Endothelial cell of umbilical vein (primary cell): ENCODE data around the gene PACS1. TPM values are rescaled to one million over a fixed set of nuclear protein-coding genes. Genes with fewer than 3 reads are reported as not detected.

Experiments used
- BruUV-seq: library from RNA; stranded (reverse); fragments of 400-500 nt; replicated peaks from 2 replicates; lab custom pipeline; 2021; lab: Mats Ljungman, UMichigan
- CTCF ChIA-PET: fragments of 300-600, 350-600 bp; sonication (Branson Sonifier 250); formaldehyde crosslinking; loops from one replicate; lab custom pipeline; 2021; ENCODE audit warnings: antibody characterized with exemption, inconsistent platforms; lab: Charles Lee
- POLR2A ChIA-PET: fragments of 300-600, 350-600 bp; sonication (Branson Sonifier 250); formaldehyde crosslinking; loops from one replicate; lab custom pipeline; 2021; ENCODE audit warnings: antibody characterized with exemption, inconsistent platforms; lab: Charles Lee
- DNase-seq: peaks from one replicate; pipeline ENCODE4 v3.0.0-alpha.2; 2011; ENCODE audit warnings: low read depth, low spot score
- FAIRE-seq: peaks from 2 replicates; lab custom pipeline; 2011; peaks lifted over from hg19 to GRCh38; lab: Jason Lieb, UNC
- H2AFZ ChIP-seq: 2 replicates; pipeline ENCODE4 v1.6.0; 2012; ENCODE audit warnings: low read depth, low read length, control low read depth, inconsistent platforms
- H3K27ac ChIP-seq: 2 replicates; pipeline ENCODE4 v1.5.1; 2011; ENCODE audit warnings: low read depth, mild to moderate bottlenecking, control low read depth, low read length, moderate library complexity; ENCODE audit not compliant: insufficient read depth
- H3K27me3 ChIP-seq, 2 experiments: 2 replicates each; pipeline versions ENCODE4 v1.6.0 to v1.6.1; 2011; ENCODE audit warnings: low read length in 2 of 2, mixed read lengths in 1 of 2; ENCODE audit not compliant: control insufficient read depth in 2 of 2, insufficient read depth in 2 of 2
- H3K36me3 ChIP-seq, 2 experiments: 2 replicates in 1 of 2; 3 replicates in 1 of 2; pipeline ENCODE4 v1.5.1; 2011; ENCODE audit warnings: low read length in 2 of 2, mild to moderate bottlenecking in 1 of 2, moderate library complexity in 1 of 2; ENCODE audit not compliant: control insufficient read depth in 2 of 2, insufficient read depth in 2 of 2; ENCODE audit errors: extremely low read depth in 1 of 2
- H3K4me1 ChIP-seq: 3 replicates; pipeline ENCODE4 v1.5.1; 2011; ENCODE audit warnings: mild to moderate bottlenecking, low read length; ENCODE audit not compliant: control insufficient read depth, insufficient read depth; ENCODE audit errors: extremely low read depth
- H3K4me2 ChIP-seq: 2 replicates; pipeline ENCODE4 v1.6.1; 2011; ENCODE audit warnings: low read length, control low read depth, mixed read lengths; ENCODE audit not compliant: insufficient read depth
- H3K4me3 ChIP-seq, 3 experiments: fragments of 200-600 bp in 1 of 3; sonication (generic), shearing (Covaris generic) in 1 of 3; replicated peaks in 1 of 3; 2 replicates each; pipeline ENCODE4 v1.5.1; 2011 to 2016; ENCODE audit warnings: control low read depth in 3 of 3, low read length in 3 of 3, mild to moderate bottlenecking in 2 of 3, inconsistent platforms in 1 of 3, low read depth in 1 of 3, moderate library complexity in 1 of 3; ENCODE audit not compliant: insufficient read depth in 1 of 3
- H3K79me2 ChIP-seq: 2 replicates; pipeline ENCODE4 v1.6.0; 2012; ENCODE audit warnings: low read length, inconsistent platforms; ENCODE audit not compliant: control insufficient read depth, insufficient read depth
- H3K9ac ChIP-seq: replicated peaks from 2 replicates; pipeline ENCODE3; 2011; ENCODE audit warnings: low read length, control low read depth; ENCODE audit not compliant: insufficient read depth; ENCODE audit errors: extremely low read depth
- H3K9me1 ChIP-seq: replicated peaks from 3 replicates; pipeline ENCODE4 v1.6.0; 2011; ENCODE audit warnings: mild to moderate bottlenecking, low read length; ENCODE audit not compliant: control insufficient read depth, insufficient read depth; ENCODE audit errors: extremely low read depth
- H3K9me3 ChIP-seq: replicated peaks from 2 replicates; pipeline ENCODE4 v1.5.1; 2012; ENCODE audit warnings: low read length, inconsistent platforms; ENCODE audit not compliant: control insufficient read depth, insufficient read depth
- H4K20me1 ChIP-seq: replicated peaks from 2 replicates; pipeline ENCODE3; 2011; ENCODE audit warnings: mild to moderate bottlenecking, low read length; ENCODE audit not compliant: control insufficient read depth, insufficient read depth; ENCODE audit errors: extremely low read depth
- CTCF ChIP-seq, 2 donors: IDR thresholded peaks; 1 replicate in 1 of 2; 2 replicates in 1 of 2; pipeline ENCODE4 v1.5.1; 2011; ENCODE audit warnings: low read length in 2 of 2, mild to moderate bottlenecking in 2 of 2, moderate library complexity in 2 of 2, control low read depth in 1 of 2, inconsistent platforms in 1 of 2, low read depth in 1 of 2; ENCODE audit not compliant: insufficient read depth in 1 of 2; ENCODE audit errors: extremely low read depth in 1 of 2
- EZH2 ChIP-seq: IDR thresholded peaks from 2 replicates; pipeline ENCODE4 v1.6.1; 2012; ENCODE audit warnings: borderline replicate concordance, low read depth, mild to moderate bottlenecking, moderate library complexity, low read length, inconsistent platforms; ENCODE audit not compliant: severe bottlenecking
- FOS ChIP-seq: IDR thresholded peaks from 2 replicates; pipeline ENCODE4 v1.6.1; 2011; ENCODE audit warnings: mild to moderate bottlenecking, low read length, moderate library complexity, borderline replicate concordance; ENCODE audit not compliant: insufficient read depth
- GATA2 ChIP-seq: IDR thresholded peaks from 2 replicates; pipeline ENCODE4 v1.7.0; 2011; ENCODE audit warnings: low read depth, mild to moderate bottlenecking, moderate library complexity, mixed read lengths, low read length; ENCODE audit not compliant: insufficient read length, insufficient read depth
- JUN ChIP-seq: IDR thresholded peaks from 2 replicates; pipeline ENCODE4 v1.6.1; 2011; ENCODE audit warnings: borderline replicate concordance, low read depth; ENCODE audit not compliant: insufficient read length, insufficient read depth
- MAX ChIP-seq: IDR thresholded peaks from 2 replicates; pipeline ENCODE4 v1.6.1; 2011; ENCODE audit not compliant: insufficient read depth, insufficient read length
- MYC ChIP-seq: IDR thresholded peaks from one replicate; pipeline ENCODE4 v1.6.1; 2011; ENCODE audit warnings: mild to moderate bottlenecking, low read depth, low read length
- POLR2A ChIP-seq: IDR thresholded peaks from 2 replicates; pipeline ENCODE4 v1.6.1; 2012; ENCODE audit warnings: low read depth, mild to moderate bottlenecking, control low read depth, low read length
- POLR2AphosphoS5 ChIP-seq: IDR thresholded peaks from 2 replicates; pipeline ENCODE4 v1.6.1; 2012; ENCODE audit warnings: low read depth, mild to moderate bottlenecking, control low read depth, low read length, moderate library complexity; ENCODE audit not compliant: insufficient read depth
- dilution Hi-C: fragments of 300-500 bp; cut with MboI; formaldehyde crosslinking; loops from one replicate; pipeline ENCODE4 v1.15.0; 2019; ENCODE audit warnings: low sequenced_read_pairs; ENCODE audit not compliant: extremely low pct_ligation_motif_present
- intact Hi-C: fragments of 100-400 bp; cut with micrococcal nuclease; formaldehyde crosslinking; loops from one replicate; pipeline ENCODE4 v1.10.0; 2022
- polyA plus RNA-seq, 4 experiments: library from polyadenylated mRNA; depleted of rRNA in 3 of 4; stranded (reverse) in 3 of 4; unstranded in 1 of 4; fragments of >200 nt; gene quantifications; 2 replicates each; pipeline versions ENCODE4 v1.2.1 to v1.2.3, GENCODE V29; 2011 to 2012; ENCODE audit warnings: missing spikeins in 1 of 4
- total RNA-seq: library from RNA; stranded (reverse); gene quantifications from 2 replicates; pipeline ENCODE4 v1.2.3, GENCODE V29; 2021

The PACS1 gene
- total and polyA plus RNA-seq, 2 donors (not counting 3 experiments of a cell fraction or from before 2014, with no cell fraction given): 26.4 to 64.4 TPM

- Histone ChIP-seq H3K79me2 (peaks cover 9% of the 10 kb centered on the region), H3K9me3 (no peaks in the 10 kb centered on the region), H3K36me3 (no peaks in the 10 kb centered on the region), H3K4me3 (no peak overlapping the region), H2AFZ (peak overlapping the region; percentile 81), H3K9ac (peak overlapping the region; percentile 26), H3K27ac (peak overlapping the region; percentile 58), H3K4me1 (peaks cover 17% of the 10 kb centered on the region), H3K9me1 (no peaks in the 10 kb centered on the region), H3K27me3 (no peaks in the 10 kb centered on the region), H3K4me2 (peak overlapping the region; percentile 15), H4K20me1 (no peaks in the 10 kb centered on the region)
- peak; percentile 76 for DNase-seq
- FAIRE-seq: peak; percentile 95
- intact Hi-C loops (no loop called here), dilution Hi-C loops (no loop called here)
- ChIA-PET POLR2A (interaction anchor here (0.6 kb wide), 1 partner anchor 116 kb away, joined by 4 read pairs; no protein-coding TSS in a partner anchor), CTCF (interaction anchor here (0.9 to 2.5 kb wide), 12 partner anchors 8 to 105 kb away, joined by 3 to 25 read pairs (median 4); partner anchors contain the start of gene PACS1)
- TF ChIP-seq CTCF (IDR thresholded peaks at IDR 0.05; ENCODE audit: extremely low read depth in 1 of 2, insufficient read depth in 1 of 2, low read depth in 1 of 2, low read length in 2 of 2) (no peak), FOS (peak; percentile 21)
- BruUV-seq: no TSS peak
These were observed 56.9 kb downstream of the PACS1 start for GRCh38 chr11:66126808-66127555.

DNA sequence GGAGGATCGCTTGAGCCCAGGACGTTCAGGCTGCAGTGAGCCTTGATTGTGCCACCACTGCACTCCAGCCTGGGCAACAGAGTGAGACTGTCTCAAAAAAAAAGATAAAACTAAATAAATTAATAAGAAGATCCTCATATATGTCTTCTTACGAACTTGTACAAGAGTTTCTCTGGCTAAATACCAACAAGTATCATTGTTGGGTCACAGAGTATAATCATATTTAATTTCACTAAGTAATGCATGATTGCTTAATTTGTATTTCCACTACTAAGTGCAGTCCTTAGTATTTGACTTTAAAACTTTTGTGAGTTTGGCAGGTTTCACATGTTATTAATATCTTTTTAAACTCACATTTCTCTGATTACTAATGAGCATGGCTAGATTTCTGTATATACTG, 60.9 kb downstream of the PACS1 start:
- Histone ChIP-seq H2AFZ (no peak overlapping the region), H3K27ac (no peak overlapping the region), H3K9ac (no peak overlapping the region), H3K4me2 (no peak overlapping the region), H3K36me3 (no peaks in the 10 kb centered on the region), H4K20me1 (no peaks in the 10 kb centered on the region), H3K79me2 (peaks cover 8% of the 10 kb centered on the region), H3K9me3 (no peaks in the 10 kb centered on the region), H3K27me3 (no peaks in the 10 kb centered on the region), H3K4me1 (peaks cover 12% of the 10 kb centered on the region), H3K9me1 (no peaks in the 10 kb centered on the region), H3K4me3 (no peak overlapping the region)
- BruUV-seq: no TSS peak
- dilution Hi-C loops: no loop called here
- DNase-seq (no peak), FAIRE-seq (no peak)
- POLR2A ChIA-PET: no interaction called here
- CTCF ChIA-PET: interaction anchor here (1.0 kb wide), 1 partner anchor 64 kb away, joined by 3 read pairs; no protein-coding TSS in a partner anchor
- intact Hi-C loops: no loop called here
- TF ChIP-seq MYC (no peak), CTCF (IDR thresholded peaks at IDR 0.05; ENCODE audit: extremely low read depth in 1 of 2, insufficient read depth in 1 of 2, low read depth in 1 of 2, low read length in 2 of 2) (no peak), GATA2 (no peak), JUN (no peak), POLR2A (no peak), POLR2AphosphoS5 (no peak), MAX (no peak), EZH2 (no peak), FOS (no peak)
